H1 (cell line): Measurements from ENCODE around the gene RAD51B. TPM values are rescaled to one million over a fixed set of nuclear protein-coding genes. Genes with fewer than 3 reads are reported as not detected.

ENCODE experiments used
- CTCF ChIA-PET: fragments of 300-600 bp; sonication (Branson Sonifier 250); formaldehyde crosslinking; loops from one replicate; lab custom pipeline; 2021; ENCODE audit not compliant: partially characterized antibody; lab: Charles Lee
- POLR2A ChIA-PET: fragments of 300-600 bp; sonication (Branson Sonifier 250); formaldehyde crosslinking; loops from one replicate; lab custom pipeline; 2021; ENCODE audit warnings: inconsistent platforms; ENCODE audit not compliant: partially characterized antibody; lab: Charles Lee
- DNase-seq, 2 experiments: peaks; one replicate each; pipeline versions ENCODE4 v3.0.0 to v3.0.0-alpha.2; 2010 to 2022; ENCODE audit warnings: low spot score in 2 of 2, low read depth in 1 of 2, mixed read lengths in 1 of 2
- FAIRE-seq: peaks from 2 replicates; lab custom pipeline; 2011; peaks lifted over from hg19 to GRCh38; lab: Jason Lieb, UNC
- H2AFZ ChIP-seq: 2 replicates; pipeline ENCODE4 v1.8.1; 2012; ENCODE audit warnings: low read length, inconsistent platforms
- H2AK5ac ChIP-seq: 2 replicates; pipeline ENCODE4 v1.6.1; 2013; ENCODE audit warnings: low read depth, low read length
- H2BK120ac ChIP-seq: replicated peaks from 2 replicates; pipeline ENCODE3; 2013; ENCODE audit warnings: low read depth, low read length, inconsistent platforms
- H2BK12ac ChIP-seq: 2 replicates; pipeline ENCODE4 v1.6.1; 2013; ENCODE audit warnings: low read depth, low read length
- H2BK15ac ChIP-seq: 2 replicates; pipeline ENCODE4 v1.6.1; 2013; ENCODE audit warnings: low read length
- H2BK20ac ChIP-seq: 2 replicates; pipeline ENCODE4 v1.6.1; 2013; ENCODE audit warnings: low read length
- H2BK5ac ChIP-seq: 2 replicates; pipeline ENCODE4 v1.6.1; 2013; ENCODE audit warnings: low read depth, low read length
- H3K14ac ChIP-seq: 2 replicates; pipeline ENCODE4 v1.6.1; 2013; ENCODE audit warnings: inconsistent platforms; ENCODE audit not compliant: insufficient read length
- H3K18ac ChIP-seq: 2 replicates; pipeline ENCODE4 v1.6.1; 2013; ENCODE audit warnings: low read length; ENCODE audit errors: extremely low read depth
- H3K23ac ChIP-seq: 2 replicates; pipeline ENCODE4 v1.6.1; 2013; ENCODE audit warnings: inconsistent platforms; ENCODE audit not compliant: insufficient read length
- H3K23me2 ChIP-seq: 2 replicates; pipeline ENCODE4 v1.6.1; 2013; ENCODE audit warnings: low read depth, low read length
- H3K27ac ChIP-seq: 2 replicates; pipeline ENCODE4 v1.6.1; 2011; ENCODE audit warnings: low read depth, low read length, inconsistent platforms
- H3K27me3 ChIP-seq, 4 experiments: replicated peaks in 1 of 4; 1 replicate in 1 of 4; 2 replicates in 3 of 4; pipeline versions ENCODE4 v1.6.1 to v1.8.1; 2011 to 2013; ENCODE audit warnings: low read length in 3 of 4, mild to moderate bottlenecking in 3 of 4, inconsistent platforms in 2 of 4, mixed read lengths in 2 of 4, moderate library complexity in 1 of 4; ENCODE audit not compliant: control insufficient read depth in 3 of 4, insufficient read depth in 3 of 4; ENCODE audit errors: extremely low read depth in 1 of 4
- H3K36me3 ChIP-seq, 4 experiments: 2 replicates each; pipeline versions ENCODE4 v1.6.1 to v1.8.1; 2011 to 2013; ENCODE audit warnings: mild to moderate bottlenecking in 4 of 4, low read length in 3 of 4, moderate library complexity in 2 of 4, control low read depth in 1 of 4, inconsistent platforms in 1 of 4; ENCODE audit not compliant: insufficient read depth in 4 of 4, control insufficient read depth in 2 of 4
- H3K4ac ChIP-seq: replicated peaks from 2 replicates; pipeline ENCODE3; 2013; ENCODE audit warnings: low read length, low read depth, mixed read lengths, inconsistent platforms; ENCODE audit not compliant: insufficient read length
- H3K4me1 ChIP-seq, 4 experiments: replicated peaks in 1 of 4; 1 replicate in 1 of 4; 2 replicates in 3 of 4; pipeline versions ENCODE4 v1.6.1 to v1.8.1; 2011 to 2013; ENCODE audit warnings: low read length in 3 of 4, inconsistent platforms in 2 of 4, mixed read lengths in 1 of 4; ENCODE audit not compliant: insufficient read depth in 4 of 4, control insufficient read depth in 3 of 4
- H3K4me2 ChIP-seq, 2 experiments: 2 replicates each; pipeline versions ENCODE4 v1.6.1 to v1.8.1; 2011 to 2013; ENCODE audit warnings: low read depth in 2 of 2, low read length in 2 of 2, control low read depth in 1 of 2, inconsistent platforms in 1 of 2, mild to moderate bottlenecking in 1 of 2; ENCODE audit not compliant: insufficient read depth in 1 of 2
- H3K4me3 ChIP-seq, 4 experiments: fragments of 200-600, 300-600 bp in 1 of 4; sonication (generic), shearing (Covaris generic), sonication (Bioruptor Twin) in 1 of 4; 2 replicates each; pipeline versions ENCODE4 v1.5.1 to v1.8.1; 2011 to 2016; ENCODE audit warnings: low read length in 4 of 4, low read depth in 3 of 4, control low read depth in 2 of 4, inconsistent platforms in 2 of 4, mild to moderate bottlenecking in 2 of 4, mixed read lengths in 1 of 4, moderate library complexity in 1 of 4; ENCODE audit not compliant: insufficient read depth in 2 of 4; ENCODE audit errors: extremely low read depth in 1 of 4
- H3K56ac ChIP-seq: replicated peaks from 2 replicates; pipeline ENCODE3; 2013; ENCODE audit warnings: low read depth, mild to moderate bottlenecking, mixed read lengths, low read length, inconsistent platforms; ENCODE audit not compliant: insufficient read length
- H3K79me1 ChIP-seq: 2 replicates; pipeline ENCODE4 v1.6.1; 2013; ENCODE audit warnings: low read depth, low read length, control low read depth
- H3K79me2 ChIP-seq, 2 experiments: 2 replicates each; pipeline versions ENCODE4 v1.6.1 to v1.8.1; 2012 to 2013; ENCODE audit warnings: low read length in 2 of 2, mild to moderate bottlenecking in 2 of 2, inconsistent platforms in 1 of 2; ENCODE audit not compliant: insufficient read depth in 2 of 2, control insufficient read depth in 1 of 2
- H3K9ac ChIP-seq, 4 experiments: replicated peaks in 1 of 4; 1 replicate in 1 of 4; 2 replicates in 3 of 4; pipeline versions ENCODE4 v1.6.1 to v1.8.1; 2011 to 2013; ENCODE audit warnings: low read depth in 3 of 4, low read length in 3 of 4, control low read depth in 2 of 4, mild to moderate bottlenecking in 2 of 4, moderate library complexity in 2 of 4, inconsistent platforms in 1 of 4; ENCODE audit errors: extremely low read depth in 1 of 4
- H3K9me3 ChIP-seq, 2 experiments: 2 replicates each; pipeline versions ENCODE4 v1.6.1 to v1.8.1; 2012 to 2013; ENCODE audit warnings: mild to moderate bottlenecking in 2 of 2, moderate library complexity in 2 of 2, control low read depth in 1 of 2, inconsistent platforms in 1 of 2, low read depth in 1 of 2, low read length in 1 of 2, mixed read lengths in 1 of 2; ENCODE audit not compliant: insufficient read depth in 2 of 2
- H4K20me1 ChIP-seq, 2 experiments: replicated peaks in 1 of 2; 2 replicates each; pipeline versions ENCODE3 to v1.8.1; 2011 to 2013; ENCODE audit warnings: inconsistent platforms in 2 of 2, low read length in 2 of 2, mild to moderate bottlenecking in 1 of 2; ENCODE audit not compliant: insufficient read depth in 2 of 2, control insufficient read depth in 1 of 2
- H4K5ac ChIP-seq: 2 replicates; pipeline ENCODE4 v1.6.1; 2013; ENCODE audit warnings: low read length, low read depth, mixed read lengths, inconsistent platforms; ENCODE audit not compliant: insufficient read length
- H4K8ac ChIP-seq: 2 replicates; pipeline ENCODE4 v1.8.0; 2013; ENCODE audit warnings: mild to moderate bottlenecking, moderate library complexity, low read length, inconsistent platforms; ENCODE audit not compliant: insufficient read depth; ENCODE audit errors: extremely low read depth
- H4K91ac ChIP-seq: replicated peaks from 2 replicates; pipeline ENCODE3; 2013; ENCODE audit warnings: low read length, mixed read lengths, inconsistent platforms; ENCODE audit not compliant: insufficient read length
- JUN ChIP-seq: IDR thresholded peaks from 2 replicates; pipeline ENCODE4 v1.6.1; 2011; ENCODE audit warnings: low read depth, mild to moderate bottlenecking, improper control_type of control experiment, low read length
- JUND ChIP-seq: IDR thresholded peaks from 2 replicates; pipeline ENCODE4 v1.6.1; 2011; ENCODE audit warnings: mild to moderate bottlenecking, improper control_type of control experiment, low read length
- POLR2AphosphoS5 ChIP-seq: IDR thresholded peaks from 2 replicates; pipeline ENCODE4 v1.6.1; 2011; ENCODE audit warnings: low read depth, low read length
- SP2 ChIP-seq: IDR thresholded peaks from 2 replicates; pipeline ENCODE4 v1.6.1; 2012; ENCODE audit warnings: mild to moderate bottlenecking, low read length, inconsistent platforms
- TCF12 ChIP-seq: IDR thresholded peaks from 2 replicates; pipeline ENCODE4 v1.6.1; 2011; ENCODE audit warnings: low read depth, mild to moderate bottlenecking, low read length
- polyA plus RNA-seq, 7 experiments: library from polyadenylated mRNA; depleted of rRNA in 3 of 7; stranded (reverse) in 5 of 7; unstranded in 2 of 7; fragments of >200 nt in 5 of 7; fragments of 200-250 nt in 2 of 7; gene quantifications; 1 replicate in 5 of 7; 2 replicates in 1 of 7; 4 replicates in 1 of 7; pipeline versions ENCODE4 v1.2.1 to v1.2.3, GENCODE V29; 2011 to 2013; ENCODE audit warnings: missing spikeins in 2 of 7, mixed read lengths in 2 of 7
- total RNA-seq: library from RNA; stranded (reverse); fragmentation: NEBNext Ultra II Directional; extraction: Animal tissue kit (Norgen Biotek cat#: 25700); gene quantifications from 2 replicates; pipeline ENCODE4 v1.2.1, GENCODE V29; 2021

Gene RAD51B
- total and polyA plus RNA-seq, 2 of the 8 experiments (the other 6 are each of a cell fraction or from before 2014, with no cell fraction given) = 3.9 to 14.9 TPM

- H3K4me1 ChIP-seq = no peaks in the 10 kb centered on the region
- H3K9ac ChIP-seq = no peak overlapping the region
- no peak overlapping the region for H3K4me2 ChIP-seq
- H2BK5ac ChIP-seq = no peak overlapping the region
- H4K91ac ChIP-seq = no peak overlapping the region
- no peaks in the 10 kb centered on the region for H3K36me3 ChIP-seq
- no peak overlapping the region for H2BK20ac ChIP-seq
- H3K79me2 ChIP-seq = no peaks in the 10 kb centered on the region
- no peak overlapping the region for H2BK120ac ChIP-seq
- POLR2A ChIA-PET = no interaction called here
- no peak overlapping the region for H3K56ac ChIP-seq
- no peaks in the 10 kb centered on the region for H4K20me1 ChIP-seq
- no peak overlapping the region for H3K23ac ChIP-seq
- no peaks in the 10 kb centered on the region for H3K79me1 ChIP-seq
- DNase-seq (no peak), FAIRE-seq (no peak)
- no peak overlapping the region for H3K4me3 ChIP-seq
- H4K5ac ChIP-seq = no peak overlapping the region
- no peak overlapping the region for H3K14ac ChIP-seq
- H2AFZ ChIP-seq = no peak overlapping the region
- H3K18ac ChIP-seq = no peak overlapping the region
- H3K9me3 ChIP-seq = no peaks in the 10 kb centered on the region
- H3K27ac ChIP-seq = no peak overlapping the region
- no peaks in the 10 kb centered on the region for H3K23me2 ChIP-seq
- CTCF ChIA-PET = interaction anchor here (0.9 kb wide), 1 partner anchor 50 kb away, joined by 3 read pairs; no protein-coding TSS in a partner anchor
- no peaks in the 10 kb centered on the region for H3K27me3 ChIP-seq
- H4K8ac ChIP-seq = no peak overlapping the region
- H2BK15ac ChIP-seq = no peak overlapping the region
- no peak overlapping the region for H3K4ac ChIP-seq
- no peak overlapping the region for H2BK12ac ChIP-seq
- no peak overlapping the region for H2AK5ac ChIP-seq
- no peak for TF ChIP-seq JUND
- no peak for TF ChIP-seq JUN
- no peak for TF ChIP-seq SP2
- no peak for TF ChIP-seq TCF12
- no peak for TF ChIP-seq POLR2AphosphoS5
Observed at GRCh38 chr14:67984274-67984673, 164.7 kb downstream of the RAD51B start.
